ENCODE measurements around the gene HGFAC.
"Not testable (repeated sequence)": the region's sequence is repeated elsewhere in the genome, so short reads cannot be mapped to it uniquely, and the experiment has no call there.

The HGFAC gene

DNA sequence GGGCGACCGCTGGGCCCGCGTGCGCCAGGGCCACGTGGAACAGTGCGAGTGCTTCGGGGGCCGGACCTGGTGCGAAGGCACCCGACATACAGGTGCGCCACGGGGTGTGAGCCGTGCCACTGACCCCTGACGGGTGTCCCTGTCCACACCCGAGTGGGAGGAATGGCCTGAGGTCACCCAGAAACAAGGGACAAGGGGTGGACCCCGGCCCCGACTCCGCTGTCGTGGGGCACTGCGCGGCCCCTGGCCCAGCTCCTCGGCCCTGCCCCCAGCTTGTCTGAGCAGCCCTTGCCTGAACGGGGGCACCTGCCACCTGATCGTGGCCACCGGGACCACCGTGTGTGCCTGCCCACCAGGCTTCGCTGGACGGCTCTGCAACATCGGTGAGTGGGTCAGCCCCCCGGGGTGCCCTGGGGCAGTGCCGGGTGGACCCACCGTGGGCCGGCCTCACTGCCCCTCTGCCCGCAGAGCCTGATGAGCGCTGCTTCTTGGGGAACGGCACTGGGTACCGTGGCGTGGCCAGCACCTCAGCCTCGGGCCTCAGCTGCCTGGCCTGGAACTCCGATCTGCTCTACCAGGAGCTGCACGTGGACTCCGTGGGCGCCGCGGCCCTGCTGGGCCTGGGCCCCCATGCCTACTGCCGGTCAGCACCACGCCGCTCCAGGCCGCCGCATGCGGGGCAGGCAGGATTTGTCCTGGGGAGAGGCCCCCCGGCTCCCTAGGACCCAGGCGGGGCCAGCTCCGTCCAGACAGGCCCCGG, 2.8 kb downstream of the HGFAC start:
- DNase-seq = no peak

DNA sequence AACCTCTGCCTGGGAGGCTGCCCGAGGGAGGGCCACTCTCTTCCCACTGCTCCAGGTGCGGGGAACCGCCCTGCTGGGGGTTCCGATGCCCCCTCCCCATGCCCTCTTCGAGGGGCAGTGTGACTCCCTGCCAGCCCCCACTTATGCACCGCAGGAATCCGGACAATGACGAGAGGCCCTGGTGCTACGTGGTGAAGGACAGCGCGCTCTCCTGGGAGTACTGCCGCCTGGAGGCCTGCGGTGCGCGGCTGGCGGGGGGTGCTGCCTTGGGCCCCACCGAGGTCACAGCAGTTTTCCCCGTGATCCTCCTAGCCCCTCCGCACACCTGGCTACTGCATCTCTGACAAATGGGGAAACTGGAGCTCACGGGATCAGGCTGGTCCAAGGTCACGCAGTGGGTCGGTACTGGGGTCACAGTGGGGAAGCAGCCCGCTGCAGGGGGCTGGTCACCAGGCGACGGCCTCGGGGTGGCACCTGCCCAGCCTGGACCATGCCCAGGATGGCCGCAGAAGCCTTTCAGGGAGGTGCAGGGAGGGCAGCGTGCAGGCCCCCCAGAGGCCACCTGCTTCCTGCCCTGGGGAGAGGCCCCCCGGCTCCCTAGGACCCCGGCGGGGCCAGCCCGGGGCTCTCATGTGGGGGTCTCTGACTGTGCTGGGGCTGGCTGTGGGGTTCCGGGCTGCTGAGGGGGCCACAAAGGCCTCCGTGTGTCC, 3.5 kb downstream of the HGFAC start:
- DNase-seq = no peak

DNA sequence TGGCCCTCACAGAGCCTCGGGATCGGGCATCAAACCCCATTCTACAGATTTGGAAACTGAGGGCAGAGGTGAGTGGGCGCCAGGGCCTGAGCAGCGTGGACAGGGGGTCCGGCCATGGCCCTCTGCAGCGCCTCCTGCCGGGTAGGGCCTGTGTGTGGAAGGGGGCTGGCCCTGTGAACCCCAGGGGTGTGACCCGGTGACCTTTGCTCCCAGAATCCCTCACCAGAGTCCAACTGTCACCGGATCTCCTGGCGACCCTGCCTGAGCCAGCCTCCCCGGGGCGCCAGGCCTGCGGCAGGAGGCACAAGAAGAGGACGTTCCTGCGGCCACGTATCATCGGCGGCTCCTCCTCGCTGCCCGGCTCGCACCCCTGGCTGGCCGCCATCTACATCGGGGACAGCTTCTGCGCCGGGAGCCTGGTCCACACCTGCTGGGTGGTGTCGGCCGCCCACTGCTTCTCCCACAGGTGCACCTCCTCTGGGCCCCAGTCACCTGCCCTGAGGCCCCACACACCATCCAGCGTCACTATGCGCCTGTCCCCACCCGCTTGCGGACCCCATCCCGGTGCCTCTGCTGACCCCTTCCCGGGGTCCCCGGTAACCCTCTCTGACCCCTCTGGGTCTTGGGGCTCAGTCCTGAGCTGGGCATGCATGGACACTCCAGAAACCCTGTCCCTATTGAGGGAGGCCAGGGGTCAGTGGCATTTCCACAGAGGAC, 4.2 kb downstream of the HGFAC start:
- DNase-seq = no peak

DNA sequence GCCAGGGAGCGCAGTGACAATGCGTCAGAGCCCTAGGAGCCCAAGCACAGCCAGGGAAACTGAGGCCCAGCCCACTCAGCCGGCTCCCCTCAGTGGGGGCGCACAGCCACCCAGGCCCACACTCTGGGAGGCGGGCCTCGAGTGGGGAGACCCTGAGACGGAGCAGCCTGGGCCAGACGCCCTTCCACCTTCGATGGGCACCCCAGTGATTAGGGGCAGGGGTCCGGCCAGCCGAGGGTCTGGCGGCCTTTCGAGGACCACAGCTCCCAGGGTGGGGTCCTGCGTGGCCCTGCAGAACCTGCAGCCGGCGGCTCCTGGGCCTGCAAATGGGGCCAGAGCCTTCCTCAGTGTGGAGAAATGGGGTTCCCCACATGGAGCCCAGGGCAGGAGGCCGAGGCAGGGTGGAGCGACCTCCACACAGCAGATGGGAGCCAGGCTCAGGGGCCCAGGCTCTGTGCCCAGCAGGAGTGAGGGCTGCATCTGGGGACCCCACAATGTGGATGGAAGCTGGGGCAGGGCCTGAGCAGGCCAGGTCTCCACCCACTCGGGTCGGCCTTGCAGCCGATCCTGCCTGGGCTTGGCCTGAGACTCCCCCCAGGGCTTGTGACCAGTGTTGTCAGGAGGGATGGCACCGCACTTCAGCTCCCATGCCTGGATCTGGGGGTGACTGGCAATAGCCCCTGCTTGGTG, 5.0 kb downstream of the HGFAC start:
- DNase-seq = no peak

DNA sequence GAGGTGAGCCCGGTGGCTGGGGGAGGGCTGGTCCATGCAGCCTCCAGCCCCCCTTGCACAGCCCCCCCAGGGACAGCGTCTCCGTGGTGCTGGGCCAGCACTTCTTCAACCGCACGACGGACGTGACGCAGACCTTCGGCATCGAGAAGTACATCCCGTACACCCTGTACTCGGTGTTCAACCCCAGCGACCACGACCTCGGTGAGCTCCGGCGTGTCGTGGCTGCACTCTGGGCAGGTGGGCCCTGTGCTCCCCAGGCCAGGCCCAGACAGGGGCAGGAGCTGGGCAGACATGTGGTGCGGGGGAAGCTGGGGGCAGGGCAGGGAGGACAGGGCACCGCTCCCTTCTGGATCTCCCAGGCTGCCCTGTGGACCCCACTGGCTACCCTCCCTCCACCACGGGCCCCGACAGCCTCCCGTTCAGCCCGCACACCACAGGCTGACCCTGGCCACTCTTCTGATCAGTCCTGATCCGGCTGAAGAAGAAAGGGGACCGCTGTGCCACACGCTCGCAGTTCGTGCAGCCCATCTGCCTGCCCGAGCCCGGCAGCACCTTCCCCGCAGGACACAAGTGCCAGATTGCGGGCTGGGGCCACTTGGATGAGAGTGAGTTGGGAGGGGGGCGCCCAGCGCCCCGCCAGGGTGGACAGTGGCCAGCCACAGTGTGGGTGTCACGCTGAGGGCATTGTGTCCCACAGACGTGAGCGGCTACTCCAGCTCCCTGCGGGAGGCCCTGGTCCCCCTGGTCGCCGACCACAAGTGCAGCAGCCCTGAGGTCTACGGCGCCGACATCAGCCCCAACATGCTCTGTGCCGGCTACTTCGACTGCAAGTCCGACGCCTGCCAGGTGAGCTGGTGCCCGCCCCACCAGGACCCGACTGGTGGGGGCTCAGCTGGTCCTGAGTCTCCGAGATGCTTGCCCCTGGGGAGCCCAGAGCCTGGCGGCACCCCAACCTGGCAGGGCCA, 5.9 kb downstream of the HGFAC start:
- no peak for DNase-seq

DNA sequence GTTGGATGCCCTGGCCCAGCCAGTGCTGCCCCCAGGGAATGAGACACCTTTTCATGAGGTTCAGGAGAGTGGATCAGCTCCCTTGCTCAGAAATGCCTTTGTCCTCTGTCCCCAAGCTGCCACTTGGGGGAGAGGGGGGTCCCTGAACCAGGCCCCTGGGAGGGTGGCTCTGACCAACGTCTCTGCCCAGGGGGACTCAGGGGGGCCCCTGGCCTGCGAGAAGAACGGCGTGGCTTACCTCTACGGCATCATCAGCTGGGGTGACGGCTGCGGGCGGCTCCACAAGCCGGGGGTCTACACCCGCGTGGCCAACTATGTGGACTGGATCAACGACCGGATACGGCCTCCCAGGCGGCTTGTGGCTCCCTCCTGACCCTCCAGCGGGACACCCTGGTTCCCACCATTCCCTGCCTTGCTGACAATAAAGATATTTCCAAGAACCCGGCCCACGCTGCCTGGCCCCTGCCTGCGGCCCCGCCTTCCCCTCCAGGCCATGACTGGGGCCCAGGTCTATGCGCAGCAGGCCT, 7.3 kb downstream of the HGFAC start:
- no peak for DNase-seq

DNA sequence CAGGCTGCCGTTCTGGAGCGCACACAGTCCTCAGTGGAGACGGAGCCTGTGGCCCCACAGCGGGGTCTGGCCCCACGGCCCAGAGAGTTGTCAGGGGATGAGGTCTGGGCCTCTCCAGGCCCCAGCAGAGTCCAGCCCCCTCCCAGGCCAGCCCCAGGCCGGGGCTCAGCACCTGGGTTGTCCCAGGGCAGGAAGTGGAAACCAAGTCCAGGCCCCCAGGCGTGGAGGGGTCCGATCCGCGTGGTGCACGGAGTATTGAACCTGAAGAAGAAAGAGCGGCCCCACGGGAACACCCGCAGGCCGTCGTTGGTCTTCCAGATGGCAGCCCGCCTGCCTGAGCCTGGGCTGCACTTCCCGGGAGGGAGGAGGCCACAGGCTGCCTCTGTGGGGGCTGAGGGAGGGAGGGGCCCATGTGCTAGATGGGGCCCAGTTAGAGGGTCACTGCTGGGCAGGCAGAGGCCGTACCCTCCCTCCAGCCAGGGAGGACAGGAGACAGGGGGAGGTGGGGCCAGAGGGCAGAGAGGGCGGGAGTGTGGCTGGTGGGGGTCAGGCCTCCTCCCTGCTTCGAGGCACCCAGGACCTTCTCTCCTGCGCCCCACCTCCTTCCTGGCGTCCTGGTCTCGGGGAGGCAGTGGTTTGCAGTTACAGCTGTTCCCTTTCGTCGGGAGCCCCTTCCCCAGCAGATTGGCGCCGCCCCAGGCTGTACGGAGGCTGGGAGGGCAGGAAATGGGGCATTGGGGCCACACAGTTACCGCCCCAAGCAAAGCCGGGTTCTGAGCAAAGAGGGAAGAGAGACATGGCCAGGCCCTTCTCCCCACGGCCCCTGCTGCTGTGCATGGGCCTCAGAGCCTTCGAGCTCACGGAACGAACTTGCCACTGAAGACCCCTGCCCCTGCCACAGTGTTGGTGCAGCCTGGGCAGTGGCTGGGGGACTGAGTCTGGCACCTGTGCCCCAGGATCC, 8.1 kb downstream of the HGFAC start:
- no peak for DNase-seq

DNA sequence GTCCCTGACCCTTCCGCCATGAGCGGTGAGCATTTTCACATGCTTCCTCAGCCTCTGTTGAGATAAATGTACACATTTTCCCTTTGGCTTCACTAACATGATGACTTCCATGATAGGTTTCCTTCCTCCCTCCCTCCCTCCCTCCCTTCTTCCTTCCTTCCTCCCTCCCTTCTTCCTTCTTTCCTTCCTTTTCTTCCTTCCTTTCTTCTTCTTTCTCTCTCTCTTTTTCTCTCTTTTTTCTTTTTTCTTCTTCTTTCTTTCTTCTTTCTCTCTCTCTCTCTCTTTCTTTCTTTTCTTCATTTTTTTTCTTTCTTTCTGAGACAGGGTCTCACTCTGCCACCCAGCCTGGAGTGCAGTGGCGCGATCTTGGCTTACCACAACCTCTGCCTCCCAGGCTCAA, 8.9 kb downstream of the HGFAC start:
- DNase-seq = no peak

DNA sequence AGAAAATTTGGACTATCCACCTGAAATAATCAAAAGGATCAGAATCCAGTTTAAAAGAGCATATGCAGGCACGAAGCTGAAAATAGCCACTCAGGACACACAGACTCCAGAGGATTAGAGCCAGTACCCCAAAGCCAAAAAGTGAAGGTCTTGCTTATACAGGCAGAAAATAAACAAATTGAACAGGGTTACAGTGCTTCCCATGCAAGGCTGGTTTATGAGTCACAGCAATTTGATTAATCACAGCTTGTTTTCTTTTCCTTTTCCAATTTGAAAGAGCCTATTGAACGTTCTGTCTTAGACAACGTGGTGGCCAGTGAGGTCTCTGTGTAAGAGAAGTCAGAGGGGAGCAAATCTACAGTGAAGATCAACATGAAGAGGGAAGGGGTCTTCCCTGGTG, 10.2 kb downstream of the HGFAC start:
- no peak for DNase-seq

DNA sequence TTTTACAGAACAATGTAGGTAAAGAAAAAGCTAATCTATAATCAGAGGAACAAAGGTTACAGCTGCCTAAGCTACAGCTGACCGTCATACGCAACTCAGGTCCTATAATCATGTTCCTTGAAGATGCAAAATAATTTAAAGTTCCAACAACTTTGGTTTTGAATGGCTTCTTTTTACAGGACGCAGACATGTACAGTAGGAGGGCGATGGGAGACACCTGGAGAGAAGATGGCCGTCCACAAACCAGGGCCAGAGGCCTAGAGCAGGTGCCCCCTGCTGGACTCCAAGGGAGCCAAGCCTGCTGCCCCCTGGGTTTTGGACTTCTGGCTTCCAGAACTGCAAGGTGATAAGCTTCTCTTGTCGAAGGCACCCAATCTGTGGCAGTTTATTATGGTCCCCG, 10.6 kb downstream of the HGFAC start:
- no peak for DNase-seq

DNA sequence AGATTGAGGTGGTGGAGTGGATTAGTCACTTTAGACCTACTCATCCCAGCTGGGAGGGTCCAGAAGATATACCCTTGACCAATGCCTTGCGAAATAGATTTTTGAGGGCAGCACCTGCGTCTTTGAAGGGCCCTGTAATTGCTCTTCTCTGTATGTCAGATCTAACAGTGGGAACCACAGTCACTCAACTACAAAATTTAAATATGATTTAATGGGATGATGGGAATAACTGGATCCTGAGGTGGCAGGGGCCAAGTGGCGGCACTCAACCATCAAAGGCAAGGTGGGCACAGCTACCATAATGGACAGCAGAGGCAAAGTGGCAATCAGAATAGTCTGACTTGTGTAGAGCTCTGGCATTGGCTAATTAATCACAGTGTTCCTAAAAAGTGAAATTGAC, 13.8 kb downstream of the HGFAC start:
- DNase-seq = not testable (repeated sequence)

DNA sequence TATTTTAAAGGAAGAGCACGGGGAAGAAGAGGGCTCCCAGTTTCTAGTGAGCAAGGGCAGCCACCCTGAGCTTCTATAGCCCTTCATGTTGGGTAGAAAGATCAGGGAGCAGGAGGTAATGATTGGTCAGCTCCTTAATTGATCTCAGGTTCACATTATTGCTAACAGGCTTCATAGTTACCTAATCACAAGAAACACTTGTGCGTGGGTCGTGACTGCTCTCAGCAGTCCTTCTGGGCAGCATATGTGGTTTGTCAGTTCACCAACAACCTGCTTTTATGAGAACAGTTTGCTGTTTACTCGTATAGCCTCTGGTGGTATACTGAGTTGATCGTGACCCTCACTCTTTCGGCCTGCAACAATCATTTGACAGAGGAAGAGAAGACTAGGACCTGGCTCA, 16.6 kb downstream of the HGFAC start:
- no peak for DNase-seq

DNA sequence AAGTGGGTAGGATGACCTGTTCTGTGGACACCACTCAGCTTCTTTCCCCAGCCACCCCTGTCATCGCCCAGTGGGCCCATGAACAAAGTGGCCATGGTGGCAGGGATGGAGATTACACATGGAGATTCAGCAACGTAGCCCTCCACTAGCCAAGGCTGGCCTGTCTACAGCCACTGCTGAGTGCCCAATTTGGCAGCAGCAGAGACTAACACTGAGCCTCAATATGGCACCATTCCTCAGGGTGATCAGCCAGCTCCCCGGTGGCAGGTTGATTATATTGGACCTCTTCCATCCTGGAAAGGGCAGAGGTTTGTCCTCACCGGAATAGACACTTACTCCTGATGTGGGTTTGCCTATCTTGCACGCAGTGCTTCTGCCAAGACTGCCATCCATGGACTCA, 17.4 kb downstream of the HGFAC start:
- DNase-seq = not testable (repeated sequence)

DNA sequence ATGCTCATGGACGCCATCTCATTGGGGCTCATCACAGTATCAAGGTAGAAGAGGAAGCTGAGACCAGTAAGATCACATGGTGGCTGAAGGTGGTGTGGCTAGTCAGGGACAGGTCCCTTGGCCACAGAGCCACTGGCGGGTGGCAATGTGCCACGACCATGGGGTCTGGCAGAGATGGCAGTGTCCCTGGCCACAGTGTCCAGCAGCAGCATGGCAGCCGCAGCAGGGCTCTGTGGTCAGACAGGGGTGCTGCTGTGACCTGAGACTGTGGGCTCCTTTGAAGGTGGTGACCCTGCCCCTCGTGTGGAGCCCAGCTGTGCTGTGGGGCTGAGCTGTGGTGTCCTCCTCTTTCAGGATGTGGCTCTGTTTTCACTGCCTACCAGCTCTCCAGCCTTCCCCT, 19.2 kb downstream of the HGFAC start:
- DNase-seq = no peak

DNA sequence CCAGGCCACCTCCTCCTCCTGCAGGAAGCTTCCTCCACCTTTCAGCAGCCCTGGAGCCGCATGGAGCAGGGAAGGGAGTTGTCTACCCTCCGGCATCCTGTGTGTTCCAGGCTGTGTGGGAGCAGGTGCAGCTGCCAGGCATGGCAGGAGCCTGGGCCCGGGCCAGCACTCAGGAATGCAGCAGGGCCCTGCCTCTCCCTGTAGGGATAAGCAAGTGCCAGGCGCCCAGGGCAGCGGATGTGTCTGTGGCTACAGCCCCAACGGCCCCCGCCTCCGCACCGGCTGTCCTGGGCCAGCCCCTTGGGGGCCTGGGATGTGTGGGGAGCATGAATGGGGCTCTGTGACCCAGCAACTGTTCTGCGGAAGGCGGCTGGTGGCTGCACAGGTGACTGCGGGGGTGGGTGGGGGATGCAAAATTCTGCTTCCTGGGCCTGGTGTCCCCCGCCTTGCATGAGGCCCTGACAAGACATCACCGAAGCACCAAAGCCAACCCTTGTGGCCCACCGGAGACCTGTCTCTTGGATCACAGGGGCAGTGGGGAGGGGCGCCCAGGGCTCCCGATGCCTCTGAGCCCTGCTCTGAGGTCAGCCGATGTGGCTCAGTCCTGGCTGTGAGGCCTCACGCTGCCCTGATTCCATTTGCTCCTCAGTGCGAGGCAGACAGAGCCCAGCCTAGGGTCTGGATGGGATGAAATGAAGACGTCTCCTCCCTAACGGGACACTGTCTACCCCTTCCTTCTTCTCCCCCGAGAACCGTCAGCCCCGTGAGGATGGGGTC, 19.9 kb downstream of the HGFAC start:
- DNase-seq = no peak

DNA sequence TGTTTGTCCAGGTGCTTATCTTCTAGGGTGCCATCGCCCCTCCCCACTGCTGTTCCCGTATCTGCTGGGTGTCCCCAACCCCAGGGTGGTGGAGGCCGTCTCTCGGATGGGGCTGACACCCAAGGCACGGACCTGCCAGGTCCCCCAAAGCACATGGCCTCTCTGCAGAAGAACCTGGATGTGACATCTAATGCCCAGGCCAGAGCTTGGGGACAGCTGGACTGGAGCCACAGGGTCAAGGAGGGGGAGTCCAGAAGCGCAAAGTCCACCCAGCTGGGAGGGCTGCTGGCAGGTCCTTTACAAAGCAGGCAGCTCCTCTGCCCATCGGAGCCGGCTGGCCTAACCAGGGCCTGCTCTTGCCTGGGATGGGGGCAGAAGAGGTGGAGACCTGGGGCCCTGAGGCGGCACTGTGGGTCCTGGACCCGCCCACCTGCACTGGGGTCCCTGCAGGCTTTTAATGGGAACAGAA, 20.6 kb downstream of the HGFAC start:
- DNase-seq = no peak

DNA sequence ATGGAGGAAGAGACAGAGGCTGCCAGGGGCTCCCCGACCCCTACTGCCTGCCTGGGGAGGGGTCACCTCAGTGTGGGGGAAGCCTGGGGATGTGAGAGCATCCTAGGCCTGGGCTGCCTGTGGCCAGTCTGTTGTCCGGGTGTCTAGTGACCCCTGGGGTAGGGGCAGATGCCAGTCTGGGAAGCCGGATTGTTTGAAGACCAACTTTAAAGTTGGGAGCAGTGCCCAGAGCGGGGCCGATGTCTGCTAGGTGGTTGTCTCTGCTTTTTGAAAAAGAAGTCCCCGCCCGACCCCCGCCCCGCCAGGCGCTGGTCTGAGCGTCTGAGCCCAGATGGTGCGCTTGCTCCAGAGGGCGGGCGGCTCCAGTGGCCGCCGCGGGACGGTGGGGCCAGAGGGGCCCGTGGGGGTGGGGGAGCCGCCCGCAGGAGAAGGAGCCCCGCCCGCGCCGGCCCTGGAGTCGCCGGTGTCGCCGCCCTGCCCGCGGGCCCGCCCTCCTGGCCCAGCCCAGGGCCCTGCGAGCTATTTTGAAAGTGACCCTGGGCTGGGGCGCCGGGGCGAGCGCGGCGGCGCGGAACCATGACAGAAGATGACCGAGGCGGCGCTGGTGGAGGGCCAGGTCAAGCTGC, 21.1 kb downstream of the HGFAC start, which contains the start of gene DOK7:
DOK7 (plus strand) TSS at position 517 of the 626 bp plus-strand sequence; CDS start at position 587, 70 bp downstream.
- DNase-seq = no peak

DNA sequence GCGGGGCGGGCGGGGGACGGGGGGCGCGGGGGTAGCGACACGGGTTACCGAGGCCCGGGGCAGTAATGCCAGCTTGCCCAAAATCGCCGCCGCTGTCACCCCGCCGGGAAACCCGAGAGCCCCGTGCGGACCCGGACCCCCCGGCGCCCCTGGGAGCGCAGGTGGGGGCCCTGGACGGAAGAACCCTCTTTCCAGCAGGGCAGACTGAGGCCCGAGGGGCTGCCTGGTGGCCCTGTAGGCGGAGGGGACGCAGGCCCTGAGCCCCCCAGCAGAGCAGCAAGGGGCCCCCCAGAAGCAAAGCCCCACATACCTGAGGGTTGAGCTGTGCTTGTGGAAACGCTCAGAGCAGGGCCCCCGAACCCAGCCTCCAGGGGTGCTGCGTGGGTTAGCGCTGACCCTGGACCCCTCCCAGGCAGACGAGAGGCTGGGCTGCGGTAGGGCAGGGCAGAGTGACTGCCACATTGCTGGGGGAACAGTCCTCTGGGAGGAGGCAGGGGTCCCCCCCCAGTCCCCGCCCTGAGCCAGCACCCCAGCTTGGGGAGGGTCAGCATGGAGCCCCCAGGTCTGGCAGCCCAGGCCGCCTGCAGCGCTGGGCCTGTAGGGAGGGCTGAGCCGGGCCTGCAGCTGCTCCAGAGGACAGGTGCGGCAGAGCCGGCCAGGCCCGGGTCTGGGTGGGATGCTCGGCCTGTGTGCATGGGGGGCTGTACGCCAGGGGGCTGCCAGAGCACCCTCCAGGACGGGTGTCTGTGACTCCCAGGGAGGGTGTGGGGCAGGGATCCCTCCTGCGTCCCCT, 22.0 kb downstream of the HGFAC start:
- DNase-seq = no peak

Measured in CD4-positive, alpha-beta T cell treated with Interleukin-17A for 1 hour (primary cell).